GM21367 (cell line): ENCODE measurements around the gene GPD1.
"Not testable (repeated sequence)": the region's sequence is repeated elsewhere in the genome, so short reads cannot be mapped to it uniquely, and the experiment has no call there.

Experiments
- ATAC-seq: cut with Tn5 transposase; IDR thresholded peaks from one replicate; pipeline ENCODE4 v1.9.1; 2021; ENCODE audit not compliant: unreplicated experiment

Gene GPD1

DNA sequence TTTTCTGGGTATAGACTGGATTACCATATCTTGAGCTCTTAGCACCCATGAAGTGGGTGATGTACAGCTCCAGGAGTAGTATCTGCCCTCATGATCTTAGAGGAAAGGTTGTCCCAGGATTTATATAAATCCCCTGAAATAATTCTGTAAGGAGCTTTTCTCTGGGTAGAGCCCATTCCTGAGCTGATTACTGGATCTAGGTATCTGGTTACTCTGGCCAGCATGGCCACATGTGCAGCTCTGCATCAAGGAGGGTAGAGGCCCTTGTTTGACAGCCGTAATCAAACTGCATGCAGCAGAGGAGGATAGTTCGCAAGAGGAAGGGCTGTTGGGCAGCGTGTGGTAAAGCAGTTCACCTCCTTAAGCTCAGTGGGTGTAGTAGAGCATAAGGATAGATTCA lies 16.7 kb downstream of the GPD1 start:
- no peak for ATAC-seq

DNA sequence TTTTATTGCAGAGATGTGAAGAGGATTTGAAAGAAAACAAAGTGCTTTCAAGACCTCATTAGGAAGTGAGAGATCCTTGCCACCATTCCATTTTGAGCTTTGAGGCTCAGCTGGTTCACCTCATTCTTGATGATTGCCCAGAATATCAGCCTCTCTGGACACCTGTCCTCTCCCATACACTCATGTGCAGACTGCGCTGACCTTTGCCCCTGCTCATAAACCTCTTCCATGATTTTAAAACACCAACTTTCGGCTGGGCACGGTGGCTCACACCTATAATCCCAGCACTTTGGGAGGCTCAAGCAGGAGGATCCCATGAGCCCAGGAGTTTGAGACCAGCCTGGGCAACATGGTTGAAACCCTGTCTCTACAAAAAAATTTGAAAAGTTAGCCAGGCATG lies 17.1 kb downstream of the GPD1 start:
- no peak for ATAC-seq

DNA sequence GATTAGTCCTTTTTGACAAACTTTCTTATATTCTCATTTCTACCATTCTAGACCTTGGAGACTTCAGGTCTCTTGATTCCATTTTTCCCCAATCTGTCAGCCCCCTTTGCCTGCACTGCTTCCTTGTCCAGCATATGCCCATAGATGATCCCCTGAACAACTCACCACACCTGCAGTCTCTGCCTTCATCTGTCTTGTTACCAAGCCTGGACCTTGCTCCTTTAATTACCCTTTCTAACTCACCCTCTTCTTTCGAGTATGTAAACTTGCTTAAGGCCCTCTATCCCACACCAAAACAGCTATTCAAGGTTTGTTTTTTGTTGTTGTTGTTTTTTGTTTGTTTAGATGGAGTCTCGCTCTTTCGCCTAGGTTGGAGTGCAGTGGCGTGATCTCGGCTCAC lies 17.8 kb downstream of the GPD1 start:
- ATAC-seq, result no peak

DNA sequence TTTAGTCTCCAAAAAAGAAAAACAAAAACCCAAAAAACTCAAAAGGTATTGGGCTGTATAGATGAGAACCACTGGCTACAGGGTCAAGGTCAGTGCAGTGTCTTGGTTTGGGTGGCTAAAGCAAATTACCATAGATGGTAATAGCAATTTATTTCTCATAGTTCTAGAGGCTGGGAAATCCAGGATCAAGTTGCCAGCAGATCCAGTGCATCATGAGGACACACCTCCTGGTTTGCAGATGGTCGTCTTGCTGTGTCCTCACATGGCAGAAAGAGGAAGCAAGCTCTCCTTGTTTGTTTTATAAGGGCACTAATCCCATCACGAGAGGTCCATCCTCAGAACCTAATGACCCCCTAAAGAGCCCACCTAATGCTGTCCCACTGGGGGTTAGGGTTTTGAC lies 19.4 kb downstream of the GPD1 start:
- ATAC-seq, result no peak

DNA sequence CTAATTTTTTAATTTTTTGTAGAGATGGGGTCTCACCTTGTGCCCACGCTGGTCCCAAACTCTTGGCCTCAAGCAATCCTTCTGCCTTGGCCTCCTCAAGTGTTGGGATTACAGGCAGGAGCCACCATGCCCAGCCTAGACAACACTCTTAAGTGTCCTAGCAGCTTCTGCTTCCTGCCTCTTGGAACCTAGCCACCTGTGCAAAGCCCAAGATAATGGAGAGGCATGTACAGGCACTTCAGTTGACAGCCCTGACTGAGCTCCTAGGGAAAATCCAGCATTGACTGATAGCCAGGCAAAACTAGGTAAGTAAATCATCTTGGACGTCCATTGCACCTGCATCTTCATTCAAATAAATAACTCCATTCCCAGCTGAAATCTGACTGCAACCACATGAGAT lies 23.7 kb downstream of the GPD1 start:
- no peak for ATAC-seq

DNA sequence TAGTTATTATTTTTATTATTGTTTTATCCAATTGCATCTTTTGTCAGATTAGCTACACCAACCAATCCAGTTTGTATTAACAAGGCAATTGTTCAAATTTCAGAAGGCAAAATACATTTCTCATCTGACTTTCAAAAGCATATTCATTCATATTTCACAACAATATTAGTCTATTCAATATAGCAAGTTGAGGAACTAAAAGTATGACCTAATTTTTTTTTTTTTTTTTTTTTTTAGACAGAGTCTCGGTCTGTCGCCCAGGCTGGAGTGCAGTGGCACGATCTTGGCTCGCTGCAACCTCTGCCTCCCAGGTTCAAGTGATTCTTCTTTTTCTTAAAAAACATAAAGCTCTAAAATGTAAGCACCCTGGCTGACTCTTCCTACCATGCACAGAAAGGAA lies 25.5 kb downstream of the GPD1 start:
- no peak for ATAC-seq

DNA sequence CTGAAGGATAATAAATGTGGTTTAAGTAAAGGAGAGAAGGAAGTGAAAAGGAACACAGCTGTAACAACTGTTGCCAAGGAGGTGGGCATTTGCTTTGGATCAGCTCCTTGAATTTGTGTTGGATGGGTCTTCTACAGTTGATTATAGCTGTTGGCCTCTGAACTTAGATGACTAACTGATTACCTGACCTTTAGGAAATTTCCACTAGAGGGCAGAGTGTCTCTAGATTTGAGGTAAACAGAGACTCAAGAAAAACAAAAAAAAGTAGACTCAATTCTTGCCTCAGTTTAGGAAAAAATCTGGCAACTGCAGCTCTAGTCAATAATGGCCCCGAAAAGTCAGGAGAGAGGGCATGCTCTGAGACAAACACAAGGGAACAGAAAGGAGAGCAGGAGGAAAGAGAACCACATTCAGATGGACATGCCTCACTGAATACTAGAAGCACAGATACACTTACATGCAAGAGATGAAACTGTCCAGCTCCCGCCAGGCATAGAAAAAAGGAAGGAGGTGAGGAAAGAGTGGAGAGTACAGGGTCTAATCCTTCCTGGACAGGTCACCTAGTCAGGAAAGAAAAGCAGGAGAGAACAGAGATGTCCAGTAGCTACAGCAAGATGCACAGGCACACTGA lies 28.8 kb downstream of the GPD1 start:
- no peak for ATAC-seq

DNA sequence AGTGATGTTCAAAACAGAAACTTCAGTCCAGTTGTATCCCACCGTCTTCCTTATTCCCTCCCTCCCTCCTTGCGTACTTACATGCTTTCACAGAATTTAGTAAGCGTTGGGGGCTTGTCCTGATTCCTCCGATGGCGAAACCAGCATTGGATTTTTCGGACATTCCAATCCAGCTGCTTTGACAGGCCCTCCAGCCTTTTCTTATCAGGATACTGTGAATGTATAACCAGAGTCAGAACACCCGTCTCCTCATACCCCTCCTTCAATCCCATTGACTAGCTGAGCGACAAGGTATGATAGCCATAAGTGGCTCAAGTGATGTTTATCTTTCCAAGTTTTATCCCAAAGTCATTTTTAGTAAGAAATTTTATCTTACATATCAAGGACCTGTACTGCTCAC lies 39.2 kb downstream of the GPD1 start:
- no peak for ATAC-seq

DNA sequence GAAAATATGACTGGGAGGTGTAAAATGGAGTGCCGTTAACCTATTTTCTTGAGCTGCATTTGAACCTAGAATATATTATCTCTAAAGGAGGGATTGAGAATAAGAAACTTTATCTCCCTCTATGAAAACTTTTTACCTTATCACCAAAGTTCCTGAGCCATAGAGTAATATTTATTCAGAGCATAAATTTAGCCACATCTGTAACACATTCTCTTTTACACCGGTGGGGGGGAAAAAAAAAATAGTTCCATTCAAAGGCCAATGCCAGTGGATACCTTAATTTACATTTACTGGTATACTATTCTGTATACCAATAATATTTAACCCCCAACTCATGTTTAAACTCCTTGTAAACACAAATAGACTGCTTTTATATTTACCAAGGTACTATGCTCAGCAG lies 41.6 kb downstream of the GPD1 start:
- no peak for ATAC-seq

DNA sequence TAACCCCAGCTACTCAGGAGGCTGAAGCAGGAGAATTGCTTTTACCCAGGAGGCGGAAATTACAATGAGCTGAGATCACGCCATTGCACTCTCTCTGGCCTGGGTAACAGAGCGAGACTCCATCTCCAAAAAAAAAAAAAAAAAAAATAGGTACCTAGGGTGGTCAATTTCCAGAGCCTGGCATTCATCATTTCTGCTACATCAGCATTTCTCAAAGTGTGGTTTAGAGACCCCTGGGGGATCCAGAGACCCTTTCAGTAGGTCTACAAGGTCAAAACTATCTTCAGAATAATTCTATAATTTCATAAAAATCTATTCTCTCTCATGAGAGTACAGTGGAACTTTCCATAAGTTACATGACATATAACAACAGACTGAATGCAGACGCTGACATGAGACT lies 43.5 kb downstream of the GPD1 start:
- ATAC-seq, result no peak

DNA sequence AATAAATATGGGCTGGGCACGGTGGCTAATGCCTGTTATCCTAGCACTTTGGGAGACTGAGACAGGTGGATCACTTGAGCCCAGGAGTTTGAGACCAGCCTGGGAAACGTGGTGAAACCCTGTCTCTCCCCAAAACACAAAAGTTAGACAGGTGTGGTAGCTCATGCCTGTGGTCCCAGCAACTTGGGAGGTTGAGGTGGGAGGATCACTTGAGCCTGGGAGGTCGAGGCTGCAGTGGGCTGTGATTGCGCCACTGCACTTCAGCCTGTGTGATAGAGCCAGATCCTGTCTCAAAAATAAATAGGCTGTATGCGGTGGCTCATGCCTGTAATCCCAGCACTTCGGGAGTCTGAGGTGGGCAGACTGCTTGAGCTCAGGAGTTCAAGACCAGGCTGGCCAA lies 44.2 kb downstream of the GPD1 start:
- ATAC-seq, result not testable (repeated sequence)

DNA sequence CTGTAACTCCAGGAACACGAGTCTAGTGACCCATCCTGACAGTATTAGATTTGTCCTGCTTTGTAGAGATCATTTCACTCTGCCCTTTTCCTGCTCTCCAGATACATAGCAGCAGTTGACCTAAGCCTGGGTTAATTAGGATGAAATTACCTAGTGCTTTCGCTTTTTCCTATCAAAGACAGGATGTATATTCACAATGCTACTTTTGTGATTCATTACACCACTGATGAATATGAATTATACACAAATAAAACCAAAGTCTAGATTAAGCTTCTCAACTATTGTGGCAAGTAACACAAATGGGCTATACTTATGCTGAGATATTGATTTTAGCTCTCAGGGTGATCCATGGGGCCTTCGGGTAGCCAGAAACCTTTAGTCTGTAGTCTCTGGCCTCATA lies 45.5 kb downstream of the GPD1 start:
- ATAC-seq, result no peak

DNA sequence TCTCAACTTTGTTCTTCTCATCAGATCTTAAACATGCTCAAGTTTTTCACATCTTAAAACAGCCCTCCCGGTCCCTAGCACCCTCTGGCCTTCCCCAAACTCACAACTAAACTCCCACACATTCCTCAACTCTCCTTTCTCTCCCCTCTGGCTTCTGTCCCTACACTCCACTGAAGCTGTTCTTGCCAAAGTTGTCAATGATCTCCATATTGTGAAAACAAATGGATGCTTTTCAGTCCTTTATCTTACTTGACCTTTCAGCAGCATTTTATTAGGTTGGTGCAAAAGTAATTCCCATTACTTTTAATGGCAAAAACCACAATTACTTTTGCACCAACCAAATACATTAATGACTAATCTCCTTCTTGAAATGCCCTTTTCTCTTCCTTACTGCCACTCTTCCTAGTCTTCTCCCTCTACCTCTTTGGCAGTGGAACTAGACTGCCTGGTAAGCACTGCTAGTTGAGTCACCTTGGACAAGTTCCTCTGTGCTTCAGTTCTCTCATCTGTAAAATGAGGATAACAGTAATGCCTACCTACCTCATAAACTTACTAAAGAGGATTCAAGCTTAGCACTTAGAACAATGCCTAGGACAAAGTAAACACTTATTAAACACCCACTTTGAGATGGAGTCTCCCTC lies 47.4 kb downstream of the GPD1 start:
- ATAC-seq, result no peak

DNA sequence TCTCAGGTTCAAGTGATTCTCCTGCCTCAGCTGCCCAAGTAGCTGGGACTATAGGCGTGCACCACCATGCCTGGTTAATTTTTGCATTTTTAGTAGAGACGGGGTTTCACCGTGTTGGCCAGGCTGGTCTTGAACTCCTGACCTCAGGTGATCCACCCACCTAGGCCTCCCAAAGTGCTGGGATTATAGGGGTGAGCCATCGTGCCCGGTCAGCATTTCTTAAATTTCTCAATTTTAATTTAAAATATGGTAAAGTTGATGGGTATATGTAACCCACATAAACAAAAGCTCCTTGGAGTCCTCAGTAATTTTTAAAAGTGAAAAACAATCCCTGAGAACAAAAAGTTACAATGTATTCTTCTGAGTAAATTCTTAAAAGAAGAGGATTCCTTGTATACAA lies 51.1 kb downstream of the GPD1 start:
- ATAC-seq, result not testable (repeated sequence)

DNA sequence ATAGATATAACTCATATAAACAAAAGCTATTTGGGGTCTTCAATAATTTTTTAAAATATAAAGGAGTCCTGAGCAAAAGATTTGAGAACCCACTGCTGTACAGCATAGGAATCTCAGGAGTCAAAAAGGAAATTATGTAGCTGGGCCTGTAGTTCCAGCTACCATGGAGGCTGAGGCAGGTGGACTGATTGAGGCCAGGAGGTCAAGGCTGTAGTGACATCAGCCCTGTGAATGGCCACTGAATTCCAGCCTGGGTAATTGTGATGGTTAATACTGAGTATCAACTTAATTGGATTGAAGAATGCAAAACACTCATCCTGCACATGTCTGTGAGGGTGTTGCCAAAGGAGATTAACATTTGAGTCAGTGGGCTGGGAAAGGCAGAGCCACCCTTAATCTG lies 52.8 kb downstream of the GPD1 start:
- ATAC-seq, result no peak

DNA sequence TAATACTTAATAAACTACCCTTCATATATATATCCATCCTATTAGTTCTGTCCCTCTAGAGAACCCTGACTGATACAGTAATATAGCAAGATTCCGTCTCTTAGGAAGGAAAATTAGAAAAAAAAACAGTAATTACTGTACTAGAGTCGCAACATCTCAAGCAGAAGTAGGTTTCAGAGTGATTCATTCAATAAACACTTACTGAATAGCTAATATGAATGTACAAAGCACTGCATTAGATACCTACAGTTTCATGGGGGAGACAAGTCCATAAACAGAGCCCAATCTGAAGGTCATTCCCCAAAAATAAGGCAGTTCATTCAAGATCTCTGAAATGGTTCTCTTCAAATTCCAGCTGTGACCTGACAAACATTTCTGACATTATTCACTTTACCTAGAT lies 53.5 kb downstream of the GPD1 start:
- ATAC-seq, result no peak

DNA sequence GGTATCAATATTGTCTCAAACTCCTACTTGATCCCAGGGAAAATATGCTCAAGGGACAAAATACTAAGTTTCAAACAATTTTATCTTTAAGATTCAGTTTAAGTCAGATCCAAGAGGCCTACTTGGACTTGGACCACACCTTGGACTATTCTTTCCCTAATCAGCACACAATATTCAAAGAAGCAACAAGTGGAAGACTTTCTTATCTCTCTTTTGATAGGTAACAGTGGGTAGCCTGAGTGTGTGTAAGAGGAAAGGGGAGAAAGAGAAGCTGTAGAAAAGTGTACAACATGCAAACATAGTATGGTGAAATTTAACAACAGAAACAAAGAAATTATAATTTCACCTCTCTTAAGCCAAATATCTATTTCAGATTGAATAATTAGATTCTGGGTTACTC lies 56.8 kb downstream of the GPD1 start:
- ATAC-seq, result no peak
